LNCAP (cell line): ENCODE results near the gene RPP14.

Source experiments
- TF ChIP-seq, protein P1 (sequence below): fragments of 450-650 bp; IDR thresholded peaks from 2 replicates; pipeline ENCODE4 v1.5.1; 2017; ENCODE audit warnings: mild to moderate bottlenecking

RPP14 gene

DNA sequence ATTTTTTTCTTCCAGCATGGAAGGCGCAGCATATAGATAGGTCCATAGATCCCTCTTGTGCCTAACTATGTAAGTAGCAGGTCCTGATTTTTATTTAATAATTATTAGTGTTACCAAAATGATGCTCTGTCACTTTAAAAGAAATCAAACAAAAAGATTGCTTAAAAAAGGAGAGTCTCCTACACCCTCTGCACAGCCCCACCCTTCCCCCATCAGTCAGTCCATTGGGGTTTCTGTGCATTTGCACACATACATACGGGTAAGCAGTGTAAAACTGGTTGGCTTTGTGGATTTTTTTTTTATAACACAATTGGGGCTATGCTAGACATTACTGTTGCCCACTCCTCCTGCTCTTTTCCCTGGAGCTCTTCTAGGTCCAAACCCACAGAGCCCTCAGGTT, 7.0 kb upstream of the RPP14 start:
- TF ChIP-seq, protein P1, sequence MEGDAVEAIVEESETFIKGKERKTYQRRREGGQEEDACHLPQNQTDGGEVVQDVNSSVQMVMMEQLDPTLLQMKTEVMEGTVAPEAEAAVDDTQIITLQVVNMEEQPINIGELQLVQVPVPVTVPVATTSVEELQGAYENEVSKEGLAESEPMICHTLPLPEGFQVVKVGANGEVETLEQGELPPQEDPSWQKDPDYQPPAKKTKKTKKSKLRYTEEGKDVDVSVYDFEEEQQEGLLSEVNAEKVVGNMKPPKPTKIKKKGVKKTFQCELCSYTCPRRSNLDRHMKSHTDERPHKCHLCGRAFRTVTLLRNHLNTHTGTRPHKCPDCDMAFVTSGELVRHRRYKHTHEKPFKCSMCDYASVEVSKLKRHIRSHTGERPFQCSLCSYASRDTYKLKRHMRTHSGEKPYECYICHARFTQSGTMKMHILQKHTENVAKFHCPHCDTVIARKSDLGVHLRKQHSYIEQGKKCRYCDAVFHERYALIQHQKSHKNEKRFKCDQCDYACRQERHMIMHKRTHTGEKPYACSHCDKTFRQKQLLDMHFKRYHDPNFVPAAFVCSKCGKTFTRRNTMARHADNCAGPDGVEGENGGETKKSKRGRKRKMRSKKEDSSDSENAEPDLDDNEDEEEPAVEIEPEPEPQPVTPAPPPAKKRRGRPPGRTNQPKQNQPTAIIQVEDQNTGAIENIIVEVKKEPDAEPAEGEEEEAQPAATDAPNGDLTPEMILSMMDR = no peak

- TF ChIP-seq, protein P1 = peak; percentile 67
Observed at GRCh38 chr3:58299839-58300516, 6.1 kb upstream of the RPP14 start.

GRCh38 chr3:58307639-58308215, 1.7 kb downstream of the RPP14 start:
- TF ChIP-seq, protein P1 = peak; percentile 72

DNA sequence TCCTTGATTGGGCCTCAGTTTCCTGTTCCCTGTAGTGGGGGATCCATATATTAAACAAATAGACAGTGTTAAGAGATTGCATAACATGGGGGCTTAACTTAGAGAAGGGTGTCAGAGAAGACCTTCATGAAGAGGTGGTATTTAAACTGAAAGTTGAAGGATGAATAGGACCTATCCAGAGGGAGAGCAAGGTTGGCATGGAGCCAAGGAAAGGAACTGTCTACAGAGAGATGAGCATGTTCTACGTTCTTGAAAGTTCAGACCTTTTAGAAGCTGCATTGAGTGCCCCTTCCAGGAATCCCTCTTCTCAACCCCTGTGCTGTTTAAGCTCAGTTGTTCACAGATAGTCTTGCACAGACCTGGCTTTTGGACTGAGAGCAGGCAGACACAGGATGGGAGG, 2.7 kb downstream of the RPP14 start:
- TF ChIP-seq, protein P1 = no peak

DNA sequence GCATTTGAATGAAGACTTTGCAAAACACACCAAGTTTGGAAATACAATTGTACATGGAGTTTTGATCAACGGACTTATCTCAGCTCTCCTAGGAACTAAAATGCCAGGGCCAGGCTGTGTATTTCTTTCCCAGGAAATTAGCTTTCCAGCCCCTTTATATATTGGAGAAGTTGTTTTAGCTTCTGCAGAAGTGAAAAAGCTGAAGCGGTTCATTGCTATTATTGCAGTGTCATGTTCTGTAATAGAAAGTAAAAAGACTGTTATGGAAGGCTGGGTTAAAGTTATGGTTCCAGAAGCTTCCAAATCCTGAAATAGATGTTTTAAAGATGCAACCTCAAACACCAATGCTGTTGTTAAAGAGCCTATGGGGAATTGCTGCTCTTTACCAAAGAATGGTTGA, 11.8 kb downstream of the RPP14 start:
- TF ChIP-seq, protein P1 = no peak

DNA sequence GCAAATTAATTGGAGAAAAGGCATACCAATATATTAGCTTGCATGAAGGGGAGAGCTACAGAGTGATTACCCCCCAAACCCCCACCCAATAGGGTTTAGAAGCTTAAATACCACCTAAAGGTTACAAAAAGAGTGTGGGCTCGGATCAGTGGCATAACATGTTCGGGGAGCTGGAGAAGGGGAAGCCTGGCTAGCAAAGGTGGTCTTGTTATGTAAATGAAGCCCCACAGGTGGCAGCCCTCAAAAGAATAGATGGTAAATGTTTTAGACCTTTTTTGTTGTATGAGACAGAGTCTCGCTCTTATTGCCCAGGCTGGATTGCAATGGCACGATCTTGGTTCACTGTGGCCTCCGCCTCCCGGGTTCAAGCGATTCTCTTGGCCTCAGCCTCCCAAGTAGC, 15.7 kb downstream of the RPP14 start:
- TF ChIP-seq, protein P1 = no peak

DNA sequence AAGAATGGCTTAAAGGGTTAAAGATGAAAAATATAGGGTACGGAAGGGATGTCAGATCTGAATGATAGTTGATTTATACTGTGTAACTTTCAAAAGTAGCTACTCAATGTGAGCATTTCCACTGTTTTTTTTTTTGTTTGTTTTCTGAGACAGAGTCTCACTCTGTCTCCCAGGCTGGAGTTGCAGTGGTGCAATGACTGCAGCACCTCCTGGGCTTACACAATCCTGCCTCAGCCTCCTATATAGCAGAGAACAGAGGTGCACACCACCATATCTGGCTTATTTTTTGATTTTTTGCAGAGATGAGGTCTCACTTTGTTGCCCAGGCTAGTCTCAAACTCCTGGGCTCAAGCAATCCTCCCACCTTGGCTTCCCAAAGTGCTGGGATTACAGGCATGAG, 16.7 kb downstream of the RPP14 start:
- TF ChIP-seq, protein P1 = no peak
